ENCODE results near the gene PRKCH. TPM values are rescaled to one million over a fixed set of nuclear protein-coding genes. Genes with fewer than 3 reads are reported as not detected.

PRKCH gene
- total and polyA plus RNA-seq, 7 donors: 4.2 to 19.9 (median 10.0) TPM

- WGBS, 2 donors: 96 to 99% methylated on average over 6 of the region's 6 CpGs
- no peaks in the 10 kb centered on the region for H3K27me3 ChIP-seq
- no peak for DNase-seq
- no peak overlapping the region for H3K27ac ChIP-seq
- no peaks in the 10 kb centered on the region for H3K36me3 ChIP-seq
- H3K4me3 ChIP-seq: no peak overlapping the region
- peaks cover 0 to 2% (median 0%) of the 10 kb centered on the region in 4 donors for H3K4me1 ChIP-seq
- no peaks in the 10 kb centered on the region for H3K9me3 ChIP-seq
- intact Hi-C loops (cut with DNase I): no loop called here
- TF ChIP-seq EP300 (IDR thresholded peaks at IDR 0.05): no peak
- TF ChIP-seq, protein P1, sequence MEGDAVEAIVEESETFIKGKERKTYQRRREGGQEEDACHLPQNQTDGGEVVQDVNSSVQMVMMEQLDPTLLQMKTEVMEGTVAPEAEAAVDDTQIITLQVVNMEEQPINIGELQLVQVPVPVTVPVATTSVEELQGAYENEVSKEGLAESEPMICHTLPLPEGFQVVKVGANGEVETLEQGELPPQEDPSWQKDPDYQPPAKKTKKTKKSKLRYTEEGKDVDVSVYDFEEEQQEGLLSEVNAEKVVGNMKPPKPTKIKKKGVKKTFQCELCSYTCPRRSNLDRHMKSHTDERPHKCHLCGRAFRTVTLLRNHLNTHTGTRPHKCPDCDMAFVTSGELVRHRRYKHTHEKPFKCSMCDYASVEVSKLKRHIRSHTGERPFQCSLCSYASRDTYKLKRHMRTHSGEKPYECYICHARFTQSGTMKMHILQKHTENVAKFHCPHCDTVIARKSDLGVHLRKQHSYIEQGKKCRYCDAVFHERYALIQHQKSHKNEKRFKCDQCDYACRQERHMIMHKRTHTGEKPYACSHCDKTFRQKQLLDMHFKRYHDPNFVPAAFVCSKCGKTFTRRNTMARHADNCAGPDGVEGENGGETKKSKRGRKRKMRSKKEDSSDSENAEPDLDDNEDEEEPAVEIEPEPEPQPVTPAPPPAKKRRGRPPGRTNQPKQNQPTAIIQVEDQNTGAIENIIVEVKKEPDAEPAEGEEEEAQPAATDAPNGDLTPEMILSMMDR (IDR thresholded peaks at IDR 0.05): no peak
- no peak for TF ChIP-seq POLR2A (IDR thresholded peaks at IDR 0.05)
- TF ChIP-seq POLR2AphosphoS5 (IDR thresholded peaks at IDR 0.05): no peak
Observed at GRCh38 chr14:61519106-61519505, 197.7 kb downstream of the PRKCH start.

- Histone ChIP-seq H3K9me3 (no peaks in the 10 kb centered on the region), H3K27ac (no peak overlapping the region), H3K36me3 (no peaks in the 10 kb centered on the region), H3K27me3 (no peaks in the 10 kb centered on the region), H3K4me3 (no peak overlapping the region), H3K4me1 (peaks cover 0 to 6% (median 0%) of the 10 kb centered on the region in 4 donors)
- intact Hi-C loops (cut with DNase I): no loop called here
- DNase-seq: no peak
- TF ChIP-seq, protein P1 (IDR thresholded peaks at IDR 0.05): no peak
- no peak for TF ChIP-seq EP300 (IDR thresholded peaks at IDR 0.05)
- no peak for TF ChIP-seq POLR2A (IDR thresholded peaks at IDR 0.05)
- no peak for TF ChIP-seq POLR2AphosphoS5 (IDR thresholded peaks at IDR 0.05)
- WGBS, 2 donors: 94 to 98% methylated on average over 1 of the region's 1 CpG
Observed at GRCh38 chr14:61519735-61520134, 198.4 kb downstream of the PRKCH start.

DNA sequence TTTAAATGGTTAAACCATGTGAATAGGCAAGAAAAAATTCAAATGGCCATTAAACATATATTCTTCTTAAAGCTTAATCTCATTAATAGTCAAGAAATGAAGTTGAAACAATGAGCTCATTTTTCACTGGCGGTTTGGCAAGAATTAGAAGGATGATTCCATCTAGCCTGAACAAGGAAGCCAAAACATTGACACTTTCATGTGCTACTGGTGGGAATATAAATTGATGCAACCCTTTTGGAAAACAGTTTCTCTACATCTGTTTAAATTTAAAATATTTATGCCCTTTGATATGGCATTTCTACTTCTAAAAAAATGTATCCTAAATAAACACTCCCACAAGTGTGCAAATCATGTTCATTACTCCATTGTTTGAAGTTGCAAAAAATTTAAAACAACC is 199.2 kb downstream of the PRKCH start:
- DNase-seq: no peak
- Histone ChIP-seq H3K4me1 (peaks cover 0 to 6% (median 0%) of the 10 kb centered on the region in 4 donors), H3K4me3 (no peak overlapping the region), H3K36me3 (no peaks in the 10 kb centered on the region), H3K27ac (no peak overlapping the region), H3K27me3 (no peaks in the 10 kb centered on the region), H3K9me3 (no peaks in the 10 kb centered on the region)
- TF ChIP-seq POLR2A (IDR thresholded peaks at IDR 0.05) (no peak), EP300 (IDR thresholded peaks at IDR 0.05) (no peak), POLR2AphosphoS5 (IDR thresholded peaks at IDR 0.05) (no peak)
- TF ChIP-seq, protein P1 (IDR thresholded peaks at IDR 0.05): no peak
- intact Hi-C loops (cut with DNase I): no loop called here
- 83 to 89% methylated on average over 1 of the region's 1 CpG for WGBS, 2 donors

DNA sequence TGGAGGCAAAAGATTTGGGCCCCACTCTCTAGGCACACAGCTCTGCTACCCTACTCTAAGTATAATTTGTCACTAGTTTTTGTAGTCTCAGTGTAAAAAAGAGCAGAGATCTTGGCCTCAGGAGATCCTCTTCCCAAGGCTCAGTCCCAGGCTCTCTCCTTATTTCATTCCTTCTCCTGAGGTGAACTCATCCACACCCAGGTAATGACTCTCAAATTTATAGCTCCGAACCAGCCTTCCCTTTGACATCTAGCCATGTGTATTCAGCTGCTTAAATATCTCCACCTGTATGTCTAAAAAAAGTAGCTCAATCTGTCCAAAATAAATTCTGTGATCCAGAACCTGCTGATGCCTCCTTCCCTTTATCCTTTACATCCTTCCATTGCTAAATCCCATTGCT is 200.4 kb downstream of the PRKCH start:
- intact Hi-C loops (cut with DNase I): no loop called here
- Histone ChIP-seq H3K9me3 (no peaks in the 10 kb centered on the region), H3K4me3 (no peak overlapping the region), H3K27ac (no peak overlapping the region), H3K36me3 (no peaks in the 10 kb centered on the region), H3K27me3 (no peaks in the 10 kb centered on the region), H3K4me1 (peaks cover 0 to 11% (median 0%) of the 10 kb centered on the region in 4 donors)
- TF ChIP-seq POLR2AphosphoS5 (IDR thresholded peaks at IDR 0.05) (no peak), POLR2A (IDR thresholded peaks at IDR 0.05) (no peak), EP300 (IDR thresholded peaks at IDR 0.05) (no peak)
- TF ChIP-seq, protein P1 (IDR thresholded peaks at IDR 0.05): no peak
- no peak for DNase-seq
- WGBS, 2 donors: 24 to 71% methylated on average over 1 of the region's 1 CpG

- TF ChIP-seq POLR2AphosphoS5 (IDR thresholded peaks at IDR 0.05) (no peak), POLR2A (IDR thresholded peaks at IDR 0.05) (no peak), EP300 (IDR thresholded peaks at IDR 0.05) (no peak)
- TF ChIP-seq, protein P1 (IDR thresholded peaks at IDR 0.05): no peak
- no peak for DNase-seq
- Histone ChIP-seq H3K27ac (peak overlapping the region in 1 of 4 donors; percentile 18), H3K36me3 (no peaks in the 10 kb centered on the region), H3K4me1 (peaks cover 0 to 14% (median 0%) of the 10 kb centered on the region in 4 donors), H3K4me3 (no peak overlapping the region), H3K27me3 (no peaks in the 10 kb centered on the region), H3K9me3 (no peaks in the 10 kb centered on the region)
- intact Hi-C loops (cut with DNase I): no loop called here
- WGBS, 2 donors: 86 to 96% methylated on average over 5 of the region's 5 CpGs
Observed at GRCh38 chr14:61523751-61524150, 202.4 kb downstream of the PRKCH start.

All from sigmoid colon (tissue), 7 donors.